AG10803 (cell line): ENCODE measurements around the gene PBXIP1.
"Not testable (repeated sequence)": the region's sequence is repeated elsewhere in the genome, so short reads cannot be mapped to it uniquely, and the experiment has no call there.

Source experiments
- DNase-seq: peaks from one replicate; pipeline ENCODE4 v3.0.0; 2010; ENCODE audit warnings: low read depth
- H3K4me3 ChIP-seq: 2 replicates; pipeline ENCODE4 v1.5.1; 2011; ENCODE audit warnings: mild to moderate bottlenecking, low read length, control low read depth
- TF ChIP-seq, protein P1 (sequence below): conservative IDR thresholded peaks from 2 replicates; pipeline ENCODE4 v1.5.1; 2011; ENCODE audit warnings: mild to moderate bottlenecking, low read length, control low read depth, inconsistent platforms

The PBXIP1 gene

DNA sequence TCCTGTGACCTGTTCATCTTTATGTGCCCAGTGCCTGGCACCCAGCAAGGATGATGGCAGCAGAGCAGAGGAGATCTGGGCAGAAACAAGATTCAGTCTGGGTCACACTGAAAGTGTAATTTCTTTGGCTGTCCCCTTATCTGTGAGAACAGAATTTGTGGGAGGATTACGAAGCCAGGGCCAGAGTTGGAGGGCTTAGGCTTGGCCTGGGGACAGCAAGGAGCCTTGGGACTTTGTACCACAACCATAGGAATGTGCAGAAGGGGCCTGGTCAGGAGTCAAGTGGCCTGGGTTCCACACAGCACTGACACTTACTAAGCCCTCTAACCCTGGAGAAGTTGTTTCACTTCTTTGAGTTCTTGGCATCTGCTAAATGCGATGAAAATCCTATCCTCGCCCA, 32.2 kb downstream of the PBXIP1 start:
- TF ChIP-seq, protein P1, sequence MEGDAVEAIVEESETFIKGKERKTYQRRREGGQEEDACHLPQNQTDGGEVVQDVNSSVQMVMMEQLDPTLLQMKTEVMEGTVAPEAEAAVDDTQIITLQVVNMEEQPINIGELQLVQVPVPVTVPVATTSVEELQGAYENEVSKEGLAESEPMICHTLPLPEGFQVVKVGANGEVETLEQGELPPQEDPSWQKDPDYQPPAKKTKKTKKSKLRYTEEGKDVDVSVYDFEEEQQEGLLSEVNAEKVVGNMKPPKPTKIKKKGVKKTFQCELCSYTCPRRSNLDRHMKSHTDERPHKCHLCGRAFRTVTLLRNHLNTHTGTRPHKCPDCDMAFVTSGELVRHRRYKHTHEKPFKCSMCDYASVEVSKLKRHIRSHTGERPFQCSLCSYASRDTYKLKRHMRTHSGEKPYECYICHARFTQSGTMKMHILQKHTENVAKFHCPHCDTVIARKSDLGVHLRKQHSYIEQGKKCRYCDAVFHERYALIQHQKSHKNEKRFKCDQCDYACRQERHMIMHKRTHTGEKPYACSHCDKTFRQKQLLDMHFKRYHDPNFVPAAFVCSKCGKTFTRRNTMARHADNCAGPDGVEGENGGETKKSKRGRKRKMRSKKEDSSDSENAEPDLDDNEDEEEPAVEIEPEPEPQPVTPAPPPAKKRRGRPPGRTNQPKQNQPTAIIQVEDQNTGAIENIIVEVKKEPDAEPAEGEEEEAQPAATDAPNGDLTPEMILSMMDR = no peak
- no peak overlapping the region for H3K4me3 ChIP-seq
- DNase-seq = no peak

DNA sequence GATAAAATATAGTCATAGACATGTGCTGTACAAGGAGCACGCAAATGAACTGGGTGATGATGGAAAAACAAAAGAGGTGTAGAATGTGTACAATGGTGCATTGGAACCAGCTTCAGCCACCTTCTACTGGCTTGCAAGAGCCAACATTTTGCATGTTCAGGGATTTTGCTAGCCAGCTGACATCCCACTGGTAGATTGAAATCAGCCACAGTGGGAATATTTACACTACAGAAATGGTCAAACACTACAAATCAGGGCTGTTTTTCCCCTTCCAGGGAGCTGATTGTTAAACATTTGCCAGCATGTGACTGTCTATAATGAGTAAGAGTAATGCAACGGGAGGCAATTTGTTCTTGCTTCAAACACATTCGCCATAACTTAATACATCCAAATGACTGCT, 42.6 kb downstream of the PBXIP1 start:
- DNase-seq = no peak
- no peak overlapping the region for H3K4me3 ChIP-seq
- TF ChIP-seq, protein P1 = no peak

DNA sequence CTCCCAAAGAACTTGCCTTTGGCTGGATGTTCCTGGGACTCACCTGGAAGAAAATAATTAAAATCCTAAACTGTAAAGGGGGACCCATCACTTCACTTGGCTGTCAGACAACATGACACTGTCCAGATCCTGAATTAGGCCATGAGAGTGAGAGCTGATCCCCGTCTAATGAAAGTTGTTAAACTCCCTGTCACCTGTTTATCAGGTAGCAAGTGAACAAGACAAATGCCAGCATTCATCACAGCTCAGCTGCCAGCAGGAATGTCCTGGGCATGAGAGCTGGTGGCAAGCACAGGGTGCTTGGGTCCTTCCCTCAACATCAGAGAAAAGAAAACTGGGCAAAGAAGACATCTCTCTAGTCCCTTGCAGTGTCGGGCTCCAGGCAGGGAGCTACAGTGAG, 43.1 kb downstream of the PBXIP1 start:
- TF ChIP-seq, protein P1 = no peak
- no peak overlapping the region for H3K4me3 ChIP-seq
- no peak for DNase-seq

DNA sequence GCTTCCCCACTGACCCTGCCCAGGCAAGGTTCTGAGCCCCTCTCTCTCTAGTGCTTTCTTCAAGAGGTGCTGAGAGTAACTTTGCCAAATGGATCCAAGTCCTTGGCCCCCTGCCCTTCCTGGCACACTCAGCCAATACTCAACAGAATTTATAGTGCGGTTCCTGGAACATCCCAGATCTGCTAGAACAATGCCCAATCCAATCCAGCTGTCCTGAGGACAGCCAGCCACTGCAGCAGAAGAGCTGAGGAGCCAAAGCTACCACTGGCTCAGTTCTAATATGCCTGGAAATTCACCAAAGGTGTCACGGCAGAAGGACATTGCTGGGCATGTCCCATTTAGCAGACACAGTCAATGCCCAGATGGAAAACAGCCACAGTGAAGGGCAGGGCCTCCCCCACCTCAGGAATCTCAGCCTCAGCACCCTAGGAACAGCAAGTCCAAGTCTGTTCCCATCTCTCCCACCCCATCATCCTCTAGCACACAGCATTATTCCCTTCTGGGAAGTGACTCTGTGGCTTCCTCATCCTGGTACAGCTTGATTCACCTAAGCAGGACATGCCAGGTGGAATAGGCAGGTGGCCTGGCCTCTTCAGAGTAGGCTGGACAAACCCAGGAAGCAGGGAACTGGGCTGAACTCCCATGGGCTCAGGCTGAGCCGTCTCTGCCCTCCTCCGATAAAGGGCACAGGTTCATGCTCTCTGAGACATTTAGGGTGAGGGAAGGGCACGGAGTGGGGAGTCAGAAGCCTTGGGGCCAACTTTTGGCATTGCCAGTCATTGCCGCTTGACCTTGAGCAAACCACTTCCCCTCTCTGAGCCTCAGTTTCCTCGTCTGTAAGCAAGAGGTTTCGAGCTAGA, 44.0 kb downstream of the PBXIP1 start:
- TF ChIP-seq, protein P1 = no peak
- no peak overlapping the region for H3K4me3 ChIP-seq
- DNase-seq = peak; percentile 38

DNA sequence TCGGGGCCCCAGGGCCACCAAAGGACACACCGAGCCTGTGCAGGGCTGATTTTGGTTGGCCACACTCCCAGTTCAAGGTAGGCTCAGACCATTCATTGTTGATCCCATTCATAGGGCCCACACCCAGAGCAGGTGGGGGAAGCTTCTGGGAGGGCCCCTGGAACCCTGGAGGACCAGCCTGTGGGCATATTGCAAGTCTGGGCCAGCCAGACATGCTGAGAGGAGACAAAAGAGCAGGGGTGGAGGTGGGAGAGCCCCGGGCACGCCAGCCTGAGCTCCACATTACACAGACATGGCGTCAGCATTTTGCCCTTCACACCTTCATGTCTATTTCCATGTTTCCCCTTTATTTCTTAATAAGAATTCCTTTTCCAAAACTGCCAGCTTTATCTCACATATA, 45.0 kb downstream of the PBXIP1 start:
- DNase-seq = no peak
- no peak overlapping the region for H3K4me3 ChIP-seq
- TF ChIP-seq, protein P1 = no peak

DNA sequence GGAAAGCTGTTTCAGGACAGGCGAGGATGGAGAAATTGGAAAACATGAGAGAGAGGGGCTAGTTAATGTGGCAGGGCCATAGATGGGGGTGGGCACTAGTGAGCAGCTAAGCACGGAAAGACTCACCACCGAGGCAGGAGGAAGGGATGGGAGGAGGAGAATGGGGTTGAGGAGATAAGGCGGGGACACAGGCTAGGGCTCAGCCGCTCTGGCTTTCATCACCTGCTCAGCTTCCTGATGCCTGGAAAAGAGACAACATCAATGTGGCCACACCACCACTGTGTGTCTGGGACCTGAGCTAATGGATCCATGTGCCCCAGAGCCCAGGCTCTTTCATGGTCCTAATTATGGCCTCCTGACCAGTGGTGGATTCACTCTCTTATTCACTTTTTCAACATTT, 47.0 kb downstream of the PBXIP1 start:
- DNase-seq = no peak
- H3K4me3 ChIP-seq = no peak overlapping the region
- TF ChIP-seq, protein P1 = no peak

DNA sequence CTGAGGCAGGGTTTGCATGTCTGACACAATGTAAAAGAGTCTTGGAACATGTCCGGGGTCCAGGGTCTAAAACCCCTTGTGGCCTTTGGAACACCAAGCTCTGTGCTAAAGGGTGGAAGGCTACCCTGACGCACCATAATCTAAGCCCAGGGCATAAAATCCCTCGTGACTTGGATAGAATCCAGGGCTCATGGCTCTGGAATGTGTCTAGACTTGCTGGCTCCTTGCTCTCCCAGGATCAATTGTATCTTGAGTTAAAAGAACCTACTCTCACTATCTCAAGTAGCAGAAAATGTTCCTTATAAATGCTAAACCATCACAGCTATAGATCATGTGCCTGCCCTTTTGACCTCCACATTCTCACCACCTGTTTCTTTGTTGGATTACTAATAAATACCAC, 47.8 kb downstream of the PBXIP1 start:
- DNase-seq = not testable (repeated sequence)

DNA sequence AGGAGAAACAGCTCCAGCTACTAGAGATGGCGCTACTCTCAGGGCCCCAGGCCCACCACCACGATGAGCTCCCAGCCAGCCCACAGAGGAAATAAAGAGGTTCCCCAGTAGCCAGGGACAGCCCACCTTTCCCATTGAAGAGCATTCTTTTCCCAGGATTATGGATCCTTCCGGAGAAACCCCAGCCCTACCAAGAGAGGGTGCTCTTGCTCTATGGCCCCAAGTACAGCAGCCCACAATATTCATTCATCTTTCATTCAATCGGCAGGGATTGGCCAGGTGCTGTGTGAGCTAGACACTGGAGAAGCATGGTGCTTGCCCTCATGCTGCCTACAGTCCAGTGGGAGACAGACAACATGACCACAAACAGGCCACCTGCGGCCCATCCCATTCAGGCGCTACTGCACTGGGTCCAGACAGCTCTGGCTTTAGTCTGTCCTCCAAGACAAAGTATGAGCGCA, 49.2 kb downstream of the PBXIP1 start:
- no peak overlapping the region for H3K4me3 ChIP-seq
- peak; percentile 12 for DNase-seq
- TF ChIP-seq, protein P1 = peak; percentile 50

More for the DNA sequence above, 47.8 kb downstream of the PBXIP1 start:
- H3K4me3 ChIP-seq = not testable (repeated sequence)
